Measurements from ENCODE around the gene SLIT3.
"Not testable (repeated sequence)": the region's sequence is repeated elsewhere in the genome, so short reads cannot be mapped to it uniquely, and the experiment has no call there.

Gene SLIT3

GRCh38 chr5:168648576-168648975, 652.4 kb downstream of the SLIT3 start:
- DNase-seq: no peak

GRCh38 chr5:168648016-168648415, 652.9 kb downstream of the SLIT3 start:
- DNase-seq: no peak

GRCh38 chr5:168647083-168647482, 653.9 kb downstream of the SLIT3 start:
- no peak for DNase-seq

GRCh38 chr5:168646335-168646734, 654.6 kb downstream of the SLIT3 start:
- no peak for DNase-seq

GRCh38 chr5:168645195-168645594, 655.7 kb downstream of the SLIT3 start:
- no peak for DNase-seq

- no peak for DNase-seq
Observed at GRCh38 chr5:168642019-168642418, 658.9 kb downstream of the SLIT3 start.

- DNase-seq: not testable (repeated sequence)
Observed at GRCh38 chr5:168638846-168639245, 662.1 kb downstream of the SLIT3 start.

GRCh38 chr5:168637793-168638192, 663.1 kb downstream of the SLIT3 start:
- no peak for DNase-seq

- no peak for DNase-seq
Observed at GRCh38 chr5:168637281-168637680, 663.7 kb downstream of the SLIT3 start.

- not testable (repeated sequence) for DNase-seq
Observed at GRCh38 chr5:168630958-168631357, 670.0 kb downstream of the SLIT3 start.

- DNase-seq: no peak
Observed at GRCh38 chr5:168624850-168625364, 676.0 kb downstream of the SLIT3 start.

- no peak for DNase-seq
Observed at GRCh38 chr5:168620807-168621206, 680.1 kb downstream of the SLIT3 start.

- no peak for DNase-seq
Observed at GRCh38 chr5:168614661-168615060, 686.3 kb downstream of the SLIT3 start.

- no peak for DNase-seq
Observed at GRCh38 chr5:168613996-168614395, 686.9 kb downstream of the SLIT3 start.

- no peak for DNase-seq
Observed at GRCh38 chr5:168613396-168613795, 687.5 kb downstream of the SLIT3 start.

GRCh38 chr5:168612996-168613395, 687.9 kb downstream of the SLIT3 start:
- no peak for DNase-seq

- no peak for DNase-seq
Observed at GRCh38 chr5:168612123-168612522, 688.8 kb downstream of the SLIT3 start.

Data from activated CD4-positive, alpha-beta T cell treated with anti-CD3 and anti-CD28 coated beads for 4 hours (primary cell).